Natural killer cell (primary cell): ENCODE results near the gene SPARC. TPM values are rescaled to one million over a fixed set of nuclear protein-coding genes. Genes with fewer than 3 reads are reported as not detected.

Experiments
- ATAC-seq, 3 donors: fragments of 150-1000 bp in 2 of 3; fragments of 200-7000 bp in 1 of 3; cut with Tn5 transposase; 1 replicate in 1 of 3; 2 replicates in 2 of 3; pipeline ENCODE4 v1.10.0; 2021; ENCODE audit warnings: mild to moderate bottlenecking in 2 of 3, moderate library complexity in 2 of 3
- DNase-seq, 2 donors: peaks; one replicate each; pipeline versions ENCODE4 v3.0.0 to v3.0.0-alpha.2; 2013 to 2021; ENCODE audit warnings: mixed read lengths in 1 of 2
- H3K27ac ChIP-seq: one replicate; pipeline ENCODE4 v1.5.1; 2013; ENCODE audit warnings: mild to moderate bottlenecking, low read length
- H3K27me3 ChIP-seq: one replicate; pipeline ENCODE4 v1.6.1; 2013; ENCODE audit warnings: low read length; ENCODE audit not compliant: control insufficient read depth, insufficient read depth
- H3K36me3 ChIP-seq: one replicate; pipeline ENCODE4 v1.6.1; 2013; ENCODE audit warnings: low read length; ENCODE audit not compliant: control insufficient read depth, insufficient read depth
- H3K4me1 ChIP-seq: one replicate; pipeline ENCODE4 v1.6.1; 2013; ENCODE audit warnings: low read length; ENCODE audit not compliant: control insufficient read depth, insufficient read depth
- H3K4me3 ChIP-seq: one replicate; pipeline ENCODE4 v1.5.1; 2013; ENCODE audit warnings: low read length
- H3K9me3 ChIP-seq: one replicate; pipeline ENCODE4 v1.6.1; 2013; ENCODE audit warnings: low read length; ENCODE audit not compliant: control insufficient read depth, insufficient read depth
- H3K27ac Mint-ChIP-seq, 2 donors: one replicate each; pipeline ENCODE4 v1.8.0; 2022; ENCODE audit warnings: mild to moderate bottlenecking in 2 of 2, mixed read lengths in 2 of 2, moderate library complexity in 1 of 2
- H3K27me3 Mint-ChIP-seq, 2 donors: one replicate each; pipeline ENCODE4 v1.8.0; 2022; ENCODE audit warnings: low read depth in 2 of 2, mixed read lengths in 2 of 2
- H3K36me3 Mint-ChIP-seq: one replicate; pipeline ENCODE4 v1.8.0; 2022; ENCODE audit warnings: mixed read lengths
- H3K4me1 Mint-ChIP-seq, 2 donors: one replicate each; pipeline ENCODE4 v1.8.0; 2022; ENCODE audit warnings: mixed read lengths in 2 of 2
- H3K4me3 Mint-ChIP-seq: one replicate; pipeline ENCODE4 v1.8.0; 2022; ENCODE audit warnings: mild to moderate bottlenecking, moderate library complexity, mixed read lengths
- H3K9me3 Mint-ChIP-seq, 2 donors: one replicate each; pipeline ENCODE4 v1.8.0; 2022; ENCODE audit warnings: mixed read lengths in 2 of 2
- WGBS: methylation state at CpG from one replicate; pipeline ENCODE4 v1.1.7; 2013; ENCODE audit warnings: missing lambda C conversion rate; ENCODE audit not compliant: insufficient coverage; 5-methylcytosine and 5-hydroxymethylcytosine counted together
- intact Hi-C: fragments of 100-400 bp; cut with micrococcal nuclease; formaldehyde crosslinking; loops from one replicate; pipeline ENCODE4 v1.14.2; 2022
- total RNA-seq, 4 donors: library from RNA; stranded (reverse); fragments of 120-200 nt in 1 of 4; gene quantifications; one replicate each; pipeline versions ENCODE4 v1.2.3 to v1.2.4, GENCODE V29; 2013 to 2022
- TF ChIP-seq, protein P1 (sequence below): fragments of 200-600 bp; IDR thresholded peaks from one replicate; pipeline ENCODE4 v1.8.0; 2022; ENCODE audit warnings: antibody characterized with exemption

SPARC gene
- total RNA-seq, 3 donors from 2014 or later (not counting 1 experiment from before 2014, with no cell fraction given) = 3.2 to 48.5 (median 23.4) TPM

DNA sequence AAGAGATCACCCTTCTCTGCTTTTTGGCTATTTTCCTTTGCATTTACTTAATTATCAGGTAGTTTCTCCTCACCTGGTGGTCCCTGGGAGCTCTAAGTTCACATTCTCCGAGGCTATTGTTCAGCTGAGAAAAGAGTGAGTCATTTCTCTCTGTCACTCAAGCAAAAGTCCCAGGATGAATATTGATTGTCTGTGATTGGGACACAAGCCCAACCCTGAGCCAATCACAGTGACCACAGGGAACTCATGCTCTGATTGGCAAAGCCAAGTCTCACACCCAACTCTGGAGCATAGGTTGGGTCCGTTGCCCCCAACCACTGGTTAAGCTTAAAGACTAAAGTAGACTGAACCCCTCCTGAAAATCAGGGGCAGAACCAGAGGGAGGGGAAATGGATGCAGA is 67.8 kb downstream of the SPARC start:
- H3K27me3 ChIP-seq = no peaks in the 10 kb centered on the region
- WGBS = 53% methylated on average over 2 of the region's 2 CpGs
- intact Hi-C loops = no loop called here
- TF ChIP-seq, protein P1, sequence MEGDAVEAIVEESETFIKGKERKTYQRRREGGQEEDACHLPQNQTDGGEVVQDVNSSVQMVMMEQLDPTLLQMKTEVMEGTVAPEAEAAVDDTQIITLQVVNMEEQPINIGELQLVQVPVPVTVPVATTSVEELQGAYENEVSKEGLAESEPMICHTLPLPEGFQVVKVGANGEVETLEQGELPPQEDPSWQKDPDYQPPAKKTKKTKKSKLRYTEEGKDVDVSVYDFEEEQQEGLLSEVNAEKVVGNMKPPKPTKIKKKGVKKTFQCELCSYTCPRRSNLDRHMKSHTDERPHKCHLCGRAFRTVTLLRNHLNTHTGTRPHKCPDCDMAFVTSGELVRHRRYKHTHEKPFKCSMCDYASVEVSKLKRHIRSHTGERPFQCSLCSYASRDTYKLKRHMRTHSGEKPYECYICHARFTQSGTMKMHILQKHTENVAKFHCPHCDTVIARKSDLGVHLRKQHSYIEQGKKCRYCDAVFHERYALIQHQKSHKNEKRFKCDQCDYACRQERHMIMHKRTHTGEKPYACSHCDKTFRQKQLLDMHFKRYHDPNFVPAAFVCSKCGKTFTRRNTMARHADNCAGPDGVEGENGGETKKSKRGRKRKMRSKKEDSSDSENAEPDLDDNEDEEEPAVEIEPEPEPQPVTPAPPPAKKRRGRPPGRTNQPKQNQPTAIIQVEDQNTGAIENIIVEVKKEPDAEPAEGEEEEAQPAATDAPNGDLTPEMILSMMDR = no peak
- no peaks in the 10 kb centered on the region for H3K36me3 Mint-ChIP-seq
- H3K9me3 Mint-ChIP-seq = no peaks in the 10 kb centered on the region
- ATAC-seq = no peak
- H3K4me1 Mint-ChIP-seq = no peaks in the 10 kb centered on the region
- H3K4me1 ChIP-seq = no peaks in the 10 kb centered on the region
- H3K9me3 ChIP-seq = no peaks in the 10 kb centered on the region
- no peak for DNase-seq
- no peak overlapping the region for H3K4me3 Mint-ChIP-seq
- no peak overlapping the region for H3K4me3 ChIP-seq
- H3K27me3 Mint-ChIP-seq = peaks cover 6 to 11% of the 10 kb centered on the region in 2 donors
- no peak overlapping the region for H3K27ac Mint-ChIP-seq
- H3K36me3 ChIP-seq = no peaks in the 10 kb centered on the region
- H3K27ac ChIP-seq = no peak overlapping the region

DNA sequence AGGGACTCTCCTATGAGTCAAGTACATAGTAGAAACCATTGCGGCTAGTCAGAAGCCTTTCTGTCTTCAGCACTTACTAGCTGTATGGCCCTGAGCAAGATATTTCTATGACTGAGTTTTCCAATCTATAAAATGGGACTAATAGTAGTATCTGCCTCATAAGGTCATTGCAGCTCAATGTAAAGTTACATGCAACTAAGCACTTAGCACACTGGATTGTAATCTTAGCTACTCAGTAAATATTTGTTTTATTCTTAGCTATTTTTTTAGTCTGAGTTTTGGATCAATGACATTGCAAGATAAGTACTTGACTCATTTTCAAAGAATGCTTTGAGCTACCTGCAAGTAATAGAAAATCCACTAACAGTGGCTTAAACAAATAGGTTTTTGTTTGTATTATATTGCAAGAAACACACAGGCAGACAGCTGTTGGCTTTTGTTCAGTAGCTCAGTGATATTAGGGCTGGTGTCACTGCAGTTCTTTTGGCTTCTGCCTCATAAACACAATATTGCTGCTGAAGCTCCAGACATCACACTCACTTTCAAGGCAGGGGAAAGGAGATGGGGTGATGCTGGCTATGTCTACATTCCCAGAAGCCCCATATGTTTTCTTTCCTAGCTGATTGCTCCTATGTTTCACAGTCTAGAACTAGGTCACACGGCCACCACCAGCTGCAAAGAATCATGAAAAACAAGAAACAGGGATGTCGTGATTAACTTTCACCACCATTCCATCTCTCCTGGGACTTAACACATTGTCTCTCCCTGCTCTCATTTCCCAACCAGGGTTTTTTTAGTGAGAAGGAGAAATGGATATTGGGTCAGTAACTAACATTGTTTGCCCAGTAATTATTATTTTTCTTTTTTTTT is 68.6 kb downstream of the SPARC start:
- Histone ChIP-seq H3K27me3 (no peaks in the 10 kb centered on the region), H3K4me3 (no peak overlapping the region), H3K36me3 (no peaks in the 10 kb centered on the region), H3K4me1 (peaks cover 7% of the 10 kb centered on the region), H3K9me3 (no peaks in the 10 kb centered on the region), H3K27ac (no peak overlapping the region)
- Mint-ChIP-seq H3K27ac (no peak overlapping the region), H3K4me1 (peaks cover 6 to 7% of the 10 kb centered on the region in 2 donors), H3K27me3 (peaks cover 6 to 11% of the 10 kb centered on the region in 2 donors), H3K9me3 (no peaks in the 10 kb centered on the region), H3K36me3 (no peaks in the 10 kb centered on the region), H3K4me3 (no peak overlapping the region)
- TF ChIP-seq, protein P1 = no peak
- WGBS = 85% methylated on average over 3 of the region's 3 CpGs
- DNase-seq (no peak), ATAC-seq (no peak)
- intact Hi-C loops = no loop called here

DNA sequence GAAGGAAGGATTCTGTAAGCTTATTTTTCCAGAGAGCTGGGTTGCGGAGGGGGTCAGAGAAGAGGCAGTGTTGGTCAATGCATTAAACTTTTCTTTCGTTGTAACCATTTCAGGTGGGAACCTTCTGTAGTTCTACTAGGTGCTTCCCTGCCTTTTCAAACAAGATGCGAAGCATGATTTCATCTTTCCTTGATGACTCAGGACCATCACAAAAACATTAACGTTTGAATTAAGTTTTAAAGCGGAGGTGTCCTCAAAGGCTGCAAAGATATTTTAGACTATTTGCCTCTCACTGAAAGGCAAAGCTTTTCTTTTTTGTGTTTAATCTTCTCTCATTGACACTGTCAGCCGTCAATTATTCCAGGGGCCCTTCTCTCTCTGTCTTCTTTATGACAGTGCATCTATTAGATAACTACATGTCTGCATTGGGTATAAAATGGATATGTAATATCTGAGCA is 69.3 kb downstream of the SPARC start:
- Histone ChIP-seq H3K27ac (no peak overlapping the region), H3K4me1 (peaks cover 13% of the 10 kb centered on the region), H3K27me3 (no peaks in the 10 kb centered on the region), H3K4me3 (no peak overlapping the region), H3K9me3 (no peaks in the 10 kb centered on the region), H3K36me3 (no peaks in the 10 kb centered on the region)
- DNase-seq (no peak), ATAC-seq (no peak)
- H3K4me3 Mint-ChIP-seq = no peak overlapping the region
- peaks cover 13% of the 10 kb centered on the region in 2 donors for H3K4me1 Mint-ChIP-seq
- H3K9me3 Mint-ChIP-seq = no peaks in the 10 kb centered on the region
- TF ChIP-seq, protein P1 = no peak
- H3K27ac Mint-ChIP-seq = no peak overlapping the region
- WGBS = 83% methylated on average over 5 of the region's 6 CpGs
- H3K36me3 Mint-ChIP-seq = no peaks in the 10 kb centered on the region
- intact Hi-C loops = no loop called here
- H3K27me3 Mint-ChIP-seq = peaks cover 6 to 9% of the 10 kb centered on the region in 2 donors
